ENCODE measurements around the gene CYP46A1. TPM values are rescaled to one million over a fixed set of nuclear protein-coding genes. Genes with fewer than 3 reads are reported as not detected.

CYP46A1 gene
- total and polyA plus RNA-seq, 4 donors: 0.14 to 0.92 (median 0.48) TPM

- no peaks in the 10 kb centered on the region for H3K9me3 ChIP-seq (ENCODE audit: control insufficient read depth in 4 of 4, low read length in 3 of 4)
- no peak for DNase-seq (ENCODE audit: low spot score)
- H3K9ac ChIP-seq (ENCODE audit: low read depth in 1 of 2, low read length in 2 of 2): no peak overlapping the region
- WGBS: 88% methylated on average over 8 of the region's 8 CpGs
- H3K4me3 ChIP-seq (ENCODE audit: low read depth in 1 of 3, low read length in 3 of 3): no peak overlapping the region
- no peak overlapping the region for H3K27ac ChIP-seq (ENCODE audit: low read depth in 1 of 2, low read length in 2 of 2)
- H3K36me3 ChIP-seq (ENCODE audit: control insufficient read depth in 4 of 4, insufficient read depth in 3 of 4, low read depth in 1 of 4, low read length in 3 of 4): no peaks in the 10 kb centered on the region
- H3K4me1 ChIP-seq (ENCODE audit: control insufficient read depth in 4 of 4, insufficient read depth in 4 of 4, low read length in 3 of 4): peaks cover 2 to 12% (median 7%) of the 10 kb centered on the region in 4 donors
- H3K27me3 ChIP-seq (ENCODE audit: control insufficient read depth in 4 of 4, insufficient read depth in 4 of 4, low read length in 3 of 4): no peaks in the 10 kb centered on the region
- TF ChIP-seq ATF3 (IDR thresholded peaks at IDR 0.05) (no peak), FOXA1 (IDR thresholded peaks at IDR 0.05) (no peak), SP1 (IDR thresholded peaks at IDR 0.05) (no peak), MAX (IDR thresholded peaks at IDR 0.05) (no peak), HNF4G (IDR thresholded peaks at IDR 0.05) (no peak), ZBTB33 (IDR thresholded peaks at IDR 0.05) (no peak), RXRA (IDR thresholded peaks at IDR 0.05) (no peak), JUND (IDR thresholded peaks at IDR 0.05) (no peak), RAD21 (IDR thresholded peaks at IDR 0.05) (no peak)
Measured at GRCh38 chr14:99648027-99648784, 35.9 kb upstream of the CYP46A1 start.

GRCh38 chr14:99649219-99649618 lies 34.9 kb upstream of the CYP46A1 start:
- H3K27me3 ChIP-seq (ENCODE audit: control insufficient read depth in 4 of 4, insufficient read depth in 4 of 4, low read length in 3 of 4): no peaks in the 10 kb centered on the region
- H3K36me3 ChIP-seq (ENCODE audit: control insufficient read depth in 4 of 4, insufficient read depth in 3 of 4, low read depth in 1 of 4, low read length in 3 of 4): no peaks in the 10 kb centered on the region
- TF ChIP-seq FOXA2 (IDR thresholded peaks at IDR 0.05) (no peak), HNF4G (IDR thresholded peaks at IDR 0.05) (no peak), JUND (IDR thresholded peaks at IDR 0.05) (no peak), REST (IDR thresholded peaks at IDR 0.05) (no peak), GABPA (IDR thresholded peaks at IDR 0.05 in 1 of 2, conservative IDR thresholded peaks at IDR 0.05 in 1 of 2) (no peak), YY1 (IDR thresholded peaks at IDR 0.05) (no peak), ATF3 (IDR thresholded peaks at IDR 0.05) (no peak), MAX (IDR thresholded peaks at IDR 0.05) (no peak), TAF1 (conservative IDR thresholded peaks at IDR 0.05) (no peak), RAD21 (IDR thresholded peaks at IDR 0.05) (no peak), FOXA1 (IDR thresholded peaks at IDR 0.05) (no peak), NR2F2 (IDR thresholded peaks at IDR 0.05) (no peak), EGR1 (IDR thresholded peaks at IDR 0.05; ENCODE audit: low read depth in 2 of 2) (no peak), CTCF (IDR thresholded peaks at IDR 0.05; ENCODE audit: low read depth, low read length, missing input control) (no peak), ZBTB33 (IDR thresholded peaks at IDR 0.05) (no peak), RXRA (IDR thresholded peaks at IDR 0.05) (no peak), SP1 (IDR thresholded peaks at IDR 0.05) (no peak), HNF4A (conservative IDR thresholded peaks at IDR 0.05) (no peak)
- no peaks in the 10 kb centered on the region for H3K9me3 ChIP-seq (ENCODE audit: control insufficient read depth in 4 of 4, low read length in 3 of 4)
- H3K27ac ChIP-seq (ENCODE audit: low read depth in 1 of 2, low read length in 2 of 2): no peak overlapping the region
- no peak overlapping the region for H3K9ac ChIP-seq (ENCODE audit: low read depth in 1 of 2, low read length in 2 of 2)
- H3K4me1 ChIP-seq (ENCODE audit: control insufficient read depth in 4 of 4, insufficient read depth in 4 of 4, low read length in 3 of 4): peaks cover 2 to 12% (median 7%) of the 10 kb centered on the region in 4 donors
- H3K4me3 ChIP-seq (ENCODE audit: low read depth in 1 of 3, low read length in 3 of 3): no peak overlapping the region
- WGBS: 84% methylated on average over 8 of the region's 8 CpGs
- no peak for DNase-seq (ENCODE audit: low spot score)

Measured in liver (tissue), 9 donors.